Tibial artery (tissue), 4 donors: ENCODE measurements around the gene ITM2B.
"Not testable (repeated sequence)": the region's sequence is repeated elsewhere in the genome, so short reads cannot be mapped to it uniquely, and the experiment has no call there.

Experiments used
- DNase-seq, 2 donors: peaks; one replicate each; pipeline ENCODE4 v3.0.0-alpha.2; 2019
- H3K27ac ChIP-seq, 2 donors: fragments of 200-600 bp; sonication (generic) in 1 of 2; 1 replicate in 1 of 2; 2 replicates in 1 of 2; pipeline ENCODE4 v1.5.1; 2018 to 2019; ENCODE audit warnings: mild to moderate bottlenecking in 1 of 2
- H3K27me3 ChIP-seq, 2 donors: fragments of 200-600 bp; sonication (generic) in 1 of 2; one replicate each; pipeline versions ENCODE4 v1.5.1 to v1.6.0; 2016 to 2019
- H3K36me3 ChIP-seq, 3 donors: fragments of 200-600 bp; sonication (generic) in 2 of 3; one replicate each; pipeline ENCODE4 v1.5.1; 2016 to 2019; ENCODE audit warnings: mild to moderate bottlenecking in 2 of 3
- H3K4me1 ChIP-seq, 4 donors: fragments of 200-600 bp; sonication (generic) in 2 of 4; 1 replicate in 3 of 4; 2 replicates in 1 of 4; pipeline ENCODE4 v1.5.1; 2016 to 2019
- H3K4me3 ChIP-seq, 2 donors: fragments of 200-600 bp; sonication (generic) in 1 of 2; 1 replicate in 1 of 2; 2 replicates in 1 of 2; pipeline ENCODE4 v1.5.1; 2018 to 2019; ENCODE audit warnings: mild to moderate bottlenecking in 2 of 2
- H3K9me3 ChIP-seq, 3 donors: fragments of 200-600 bp; sonication (generic) in 1 of 3; one replicate each; pipeline ENCODE4 v1.5.1; 2016 to 2019
- intact Hi-C: fragments of 100-400 bp; cut with DNase I; formaldehyde crosslinking; loops from one replicate; pipeline ENCODE4 v1.15.0; 2023; ENCODE audit warnings: low total_unique reads
- TF ChIP-seq, protein P1 (sequence below), 2 experiments: fragments of 200-600 bp in 1 of 2; fragments of 450-650 bp in 1 of 2; IDR thresholded peaks; one replicate each; pipeline ENCODE4 v1.5.1; 2017 to 2019; ENCODE audit warnings: antibody characterized with exemption in 2 of 2, mild to moderate bottlenecking in 1 of 2, moderate library complexity in 1 of 2

ITM2B gene

GRCh38 chr13:48210178-48210577, 22.8 kb upstream of the ITM2B start:
- no peak overlapping the region for H3K4me3 ChIP-seq
- intact Hi-C loops: no loop called here
- no peaks in the 10 kb centered on the region for H3K4me1 ChIP-seq
- TF ChIP-seq, protein P1, sequence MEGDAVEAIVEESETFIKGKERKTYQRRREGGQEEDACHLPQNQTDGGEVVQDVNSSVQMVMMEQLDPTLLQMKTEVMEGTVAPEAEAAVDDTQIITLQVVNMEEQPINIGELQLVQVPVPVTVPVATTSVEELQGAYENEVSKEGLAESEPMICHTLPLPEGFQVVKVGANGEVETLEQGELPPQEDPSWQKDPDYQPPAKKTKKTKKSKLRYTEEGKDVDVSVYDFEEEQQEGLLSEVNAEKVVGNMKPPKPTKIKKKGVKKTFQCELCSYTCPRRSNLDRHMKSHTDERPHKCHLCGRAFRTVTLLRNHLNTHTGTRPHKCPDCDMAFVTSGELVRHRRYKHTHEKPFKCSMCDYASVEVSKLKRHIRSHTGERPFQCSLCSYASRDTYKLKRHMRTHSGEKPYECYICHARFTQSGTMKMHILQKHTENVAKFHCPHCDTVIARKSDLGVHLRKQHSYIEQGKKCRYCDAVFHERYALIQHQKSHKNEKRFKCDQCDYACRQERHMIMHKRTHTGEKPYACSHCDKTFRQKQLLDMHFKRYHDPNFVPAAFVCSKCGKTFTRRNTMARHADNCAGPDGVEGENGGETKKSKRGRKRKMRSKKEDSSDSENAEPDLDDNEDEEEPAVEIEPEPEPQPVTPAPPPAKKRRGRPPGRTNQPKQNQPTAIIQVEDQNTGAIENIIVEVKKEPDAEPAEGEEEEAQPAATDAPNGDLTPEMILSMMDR (IDR thresholded peaks at IDR 0.05): no peak
- H3K36me3 ChIP-seq: no peaks in the 10 kb centered on the region
- H3K9me3 ChIP-seq: no peaks in the 10 kb centered on the region
- H3K27me3 ChIP-seq: no peaks in the 10 kb centered on the region
- no peak overlapping the region for H3K27ac ChIP-seq
- no peak for DNase-seq

- DNase-seq: no peak
- H3K4me1 ChIP-seq: no peaks in the 10 kb centered on the region
- H3K27me3 ChIP-seq: no peaks in the 10 kb centered on the region
- H3K36me3 ChIP-seq: no peaks in the 10 kb centered on the region
- no peaks in the 10 kb centered on the region for H3K9me3 ChIP-seq
- no peak overlapping the region for H3K27ac ChIP-seq
- TF ChIP-seq, protein P1 (IDR thresholded peaks at IDR 0.05): no peak
- H3K4me3 ChIP-seq: no peak overlapping the region
- intact Hi-C loops: loop anchor here (5.0 kb wide), 1 partner anchor 72 kb away; no protein-coding TSS in a partner anchor
These were observed 18.4 kb upstream of the ITM2B start for GRCh38 chr13:48214519-48215121.

GRCh38 chr13:48215511-48216203, 17.3 kb upstream of the ITM2B start:
- not testable (repeated sequence) for DNase-seq, H3K27me3 ChIP-seq, H3K27ac ChIP-seq, H3K4me1 ChIP-seq, H3K36me3 ChIP-seq, H3K4me3 ChIP-seq, H3K9me3 ChIP-seq
- intact Hi-C loops: loop anchor here (5.0 kb wide), 1 partner anchor 73 kb away; no protein-coding TSS in a partner anchor

- Histone ChIP-seq H3K27me3 (no peaks in the 10 kb centered on the region), H3K4me3 (no peak overlapping the region), H3K4me1 (peaks cover 0 to 6% (median 3%) of the 10 kb centered on the region in 4 donors), H3K9me3 (no peaks in the 10 kb centered on the region), H3K27ac (no peak overlapping the region), H3K36me3 (no peaks in the 10 kb centered on the region)
- no peak for DNase-seq
- TF ChIP-seq, protein P1 (IDR thresholded peaks at IDR 0.05): no peak
- intact Hi-C loops: loop anchor here (5.0 kb wide), 1 partner anchor 74 kb away; no protein-coding TSS in a partner anchor
These were observed 16.7 kb upstream of the ITM2B start for GRCh38 chr13:48216204-48216711.

- Histone ChIP-seq H3K4me3 (no peak overlapping the region), H3K27ac (peak overlapping the region; percentile 38 to 68), H3K36me3 (no peaks in the 10 kb centered on the region), H3K27me3 (no peaks in the 10 kb centered on the region), H3K4me1 (peaks cover 0 to 15% (median 8%) of the 10 kb centered on the region in 4 donors), H3K9me3 (no peaks in the 10 kb centered on the region)
- DNase-seq: no peak
- TF ChIP-seq, protein P1 (IDR thresholded peaks at IDR 0.05): no peak
- intact Hi-C loops: no loop called here
These were observed 12.4 kb upstream of the ITM2B start for GRCh38 chr13:48220592-48220980.
